Endothelial cell of umbilical vein (primary cell): ENCODE data around the gene WDR37.

ENCODE experiments used
- EZH2 ChIP-seq: IDR thresholded peaks from 2 replicates; pipeline ENCODE4 v1.6.1; 2012; ENCODE audit warnings: borderline replicate concordance, low read depth, mild to moderate bottlenecking, moderate library complexity, low read length, inconsistent platforms; ENCODE audit not compliant: severe bottlenecking
- JUN ChIP-seq: IDR thresholded peaks from 2 replicates; pipeline ENCODE4 v1.6.1; 2011; ENCODE audit warnings: borderline replicate concordance, low read depth; ENCODE audit not compliant: insufficient read length, insufficient read depth
- MYC ChIP-seq: IDR thresholded peaks from one replicate; pipeline ENCODE4 v1.6.1; 2011; ENCODE audit warnings: mild to moderate bottlenecking, low read depth, low read length
- POLR2A ChIP-seq: IDR thresholded peaks from 2 replicates; pipeline ENCODE4 v1.6.1; 2012; ENCODE audit warnings: low read depth, mild to moderate bottlenecking, control low read depth, low read length
- POLR2AphosphoS5 ChIP-seq: IDR thresholded peaks from 2 replicates; pipeline ENCODE4 v1.6.1; 2012; ENCODE audit warnings: low read depth, mild to moderate bottlenecking, control low read depth, low read length, moderate library complexity; ENCODE audit not compliant: insufficient read depth
- TF ChIP-seq, protein P1 (sequence below), 2 donors: IDR thresholded peaks; 1 replicate in 1 of 2; 2 replicates in 1 of 2; pipeline ENCODE4 v1.5.1; 2011; ENCODE audit warnings: low read length in 2 of 2, mild to moderate bottlenecking in 2 of 2, moderate library complexity in 2 of 2, control low read depth in 1 of 2, inconsistent platforms in 1 of 2, low read depth in 1 of 2; ENCODE audit not compliant: insufficient read depth in 1 of 2; ENCODE audit errors: extremely low read depth in 1 of 2
- TF ChIP-seq, protein P2 (sequence below): IDR thresholded peaks from 2 replicates; pipeline ENCODE4 v1.6.1; 2011; ENCODE audit not compliant: insufficient read depth, insufficient read length

DNA sequence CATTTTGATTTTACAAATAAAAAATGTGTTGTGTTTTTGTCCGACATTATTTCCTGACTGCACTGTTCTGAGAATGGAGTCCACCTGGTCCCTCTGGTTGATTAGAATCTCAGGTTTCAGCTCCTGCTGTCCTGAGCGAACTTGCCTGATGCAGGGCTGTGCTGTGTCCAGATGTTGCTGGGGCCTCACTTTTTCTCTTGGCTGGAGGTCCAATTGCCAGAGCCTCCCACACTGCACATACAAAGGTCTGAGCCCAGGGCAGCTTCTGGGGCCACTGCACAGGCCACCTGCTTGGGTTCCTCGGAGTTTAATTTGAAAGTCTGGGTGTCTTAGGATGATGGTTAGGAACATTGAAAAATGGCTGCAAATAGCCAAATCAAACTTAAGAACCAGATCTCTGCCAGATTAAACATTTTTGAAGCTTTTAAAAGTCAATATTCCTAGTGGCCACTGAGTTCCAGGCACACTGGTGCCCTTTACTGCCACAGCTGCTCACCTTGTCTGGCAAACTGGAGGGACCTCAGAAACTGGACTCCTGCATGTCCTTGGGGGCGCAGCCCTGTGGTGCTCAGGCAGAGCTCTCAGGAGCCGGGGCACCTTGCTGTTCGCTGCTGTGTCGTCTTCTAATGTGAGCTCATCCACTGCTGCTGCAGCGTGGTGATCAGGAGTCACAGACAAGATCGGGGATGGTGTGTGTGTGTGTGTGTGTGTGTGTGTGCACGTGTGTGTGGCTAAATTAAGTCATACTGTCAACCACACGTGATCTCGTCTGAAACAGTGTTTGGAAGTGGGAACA lies 75.0 kb downstream of the WDR37 start:
- TF ChIP-seq POLR2A, result no peak
- TF ChIP-seq, protein P1, sequence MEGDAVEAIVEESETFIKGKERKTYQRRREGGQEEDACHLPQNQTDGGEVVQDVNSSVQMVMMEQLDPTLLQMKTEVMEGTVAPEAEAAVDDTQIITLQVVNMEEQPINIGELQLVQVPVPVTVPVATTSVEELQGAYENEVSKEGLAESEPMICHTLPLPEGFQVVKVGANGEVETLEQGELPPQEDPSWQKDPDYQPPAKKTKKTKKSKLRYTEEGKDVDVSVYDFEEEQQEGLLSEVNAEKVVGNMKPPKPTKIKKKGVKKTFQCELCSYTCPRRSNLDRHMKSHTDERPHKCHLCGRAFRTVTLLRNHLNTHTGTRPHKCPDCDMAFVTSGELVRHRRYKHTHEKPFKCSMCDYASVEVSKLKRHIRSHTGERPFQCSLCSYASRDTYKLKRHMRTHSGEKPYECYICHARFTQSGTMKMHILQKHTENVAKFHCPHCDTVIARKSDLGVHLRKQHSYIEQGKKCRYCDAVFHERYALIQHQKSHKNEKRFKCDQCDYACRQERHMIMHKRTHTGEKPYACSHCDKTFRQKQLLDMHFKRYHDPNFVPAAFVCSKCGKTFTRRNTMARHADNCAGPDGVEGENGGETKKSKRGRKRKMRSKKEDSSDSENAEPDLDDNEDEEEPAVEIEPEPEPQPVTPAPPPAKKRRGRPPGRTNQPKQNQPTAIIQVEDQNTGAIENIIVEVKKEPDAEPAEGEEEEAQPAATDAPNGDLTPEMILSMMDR (IDR thresholded peaks at IDR 0.05; ENCODE audit: extremely low read depth in 1 of 2, insufficient read depth in 1 of 2, low read depth in 1 of 2, low read length in 2 of 2), result no peak
- TF ChIP-seq POLR2AphosphoS5, result no peak
- TF ChIP-seq EZH2, result no peak
- TF ChIP-seq JUN, result no peak
- TF ChIP-seq, protein P2, sequence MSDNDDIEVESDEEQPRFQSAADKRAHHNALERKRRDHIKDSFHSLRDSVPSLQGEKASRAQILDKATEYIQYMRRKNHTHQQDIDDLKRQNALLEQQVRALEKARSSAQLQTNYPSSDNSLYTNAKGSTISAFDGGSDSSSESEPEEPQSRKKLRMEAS, result no peak
- TF ChIP-seq MYC, result no peak
